H1 (cell line): Measurements from ENCODE around the gene UBE2F. TPM values are rescaled to one million over a fixed set of nuclear protein-coding genes. Genes with fewer than 3 reads are reported as not detected.

Source experiments
- KDM4A ChIP-seq: IDR thresholded peaks from one replicate; pipeline ENCODE4 v1.7.1; 2012; ENCODE audit warnings: low read depth, mild to moderate bottlenecking, moderate library complexity, low read length, inconsistent platforms; ENCODE audit not compliant: severe bottlenecking
- polyA plus RNA-seq, 7 experiments: library from polyadenylated mRNA; depleted of rRNA in 3 of 7; stranded (reverse) in 5 of 7; unstranded in 2 of 7; fragments of >200 nt in 5 of 7; fragments of 200-250 nt in 2 of 7; gene quantifications; 1 replicate in 5 of 7; 2 replicates in 1 of 7; 4 replicates in 1 of 7; pipeline versions ENCODE4 v1.2.1 to v1.2.3, GENCODE V29; 2011 to 2013; ENCODE audit warnings: missing spikeins in 2 of 7, mixed read lengths in 2 of 7
- total RNA-seq: library from RNA; stranded (reverse); fragmentation: NEBNext Ultra II Directional; extraction: Animal tissue kit (Norgen Biotek cat#: 25700); gene quantifications from 2 replicates; pipeline ENCODE4 v1.2.1, GENCODE V29; 2021

Gene UBE2F
- total and polyA plus RNA-seq, 2 of the 8 experiments (the other 6 are each of a cell fraction or from before 2014, with no cell fraction given): 43.3 to 59.8 TPM

DNA sequence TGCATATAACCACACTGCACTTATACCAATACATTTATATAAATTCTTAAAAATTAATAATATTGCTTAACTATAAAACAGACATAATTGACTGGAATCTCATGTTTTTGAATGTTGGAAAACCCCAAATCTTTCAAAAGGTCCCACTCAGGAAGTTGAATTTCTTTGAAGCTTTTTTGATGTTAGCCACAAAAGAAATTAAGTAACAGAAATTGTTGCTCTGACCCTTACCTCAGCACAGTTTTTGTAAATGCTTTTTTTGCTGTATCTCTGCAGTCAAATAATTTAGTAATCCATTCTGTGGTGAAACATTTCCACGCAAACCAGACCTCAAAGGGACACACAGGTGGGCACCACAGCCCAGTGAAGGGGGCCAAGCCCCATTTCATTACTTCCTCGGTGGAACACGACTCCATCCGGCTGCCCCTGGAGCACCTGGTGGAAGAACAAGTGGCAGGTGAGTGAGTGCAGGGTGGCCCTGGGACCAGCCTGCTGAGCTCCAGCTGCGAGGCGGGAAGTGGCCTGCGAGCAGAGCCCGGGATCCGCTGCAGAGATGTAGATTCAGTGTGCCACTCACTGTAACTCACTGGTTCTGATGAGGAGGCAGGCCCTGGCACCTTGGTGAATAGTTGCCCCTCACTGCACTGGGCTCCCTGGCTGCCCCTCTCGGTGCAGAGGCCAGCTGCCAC is 102.4 kb downstream of the UBE2F start (continued):
- no peak for TF ChIP-seq KDM4A
